HepG2 (cell line): ENCODE measurements around the gene TMEM151A. TPM values are rescaled to one million over a fixed set of nuclear protein-coding genes. Genes with fewer than 3 reads are reported as not detected.

Experiments
- AFF4 ChIP-seq: sonication (generic); formaldehyde crosslinking; IDR thresholded peaks from 2 replicates; pipeline ENCODE4 v1.4.0; 2020; ENCODE audit warnings: missing genetic modification reagents
- ATF7 ChIP-seq, 2 experiments: fragments of 450-650 bp in 1 of 2; sonication (generic) in 1 of 2; formaldehyde crosslinking in 1 of 2; IDR thresholded peaks; 2 replicates each; pipeline versions ENCODE4 v1.4.0 to v1.6.1; 2016 to 2020; ENCODE audit warnings: antibody characterized with exemption in 1 of 2, mild to moderate bottlenecking in 1 of 2, missing genetic modification reagents in 1 of 2
- FOXK1 ChIP-seq: sonication (generic); formaldehyde crosslinking; IDR thresholded peaks from 2 replicates; pipeline ENCODE4 v1.4.0; 2020; ENCODE audit warnings: low read depth, missing genetic modification reagents, borderline replicate concordance
- GFI1 ChIP-seq: sonication (generic); formaldehyde crosslinking; IDR thresholded peaks from 2 replicates; pipeline ENCODE4 v1.5.0; 2020; ENCODE audit warnings: missing genetic modification reagents, mild to moderate bottlenecking, borderline replicate concordance
- HDAC1 ChIP-seq: sonication (generic); formaldehyde crosslinking; IDR thresholded peaks from 2 replicates; pipeline ENCODE4 v1.5.1; 2020; ENCODE audit warnings: mild to moderate bottlenecking, missing genetic modification reagents
- HMGA1 ChIP-seq: sonication (generic); formaldehyde crosslinking; conservative IDR thresholded peaks from 2 replicates; pipeline ENCODE4 v1.4.0; 2020; ENCODE audit warnings: missing genetic modification reagents
- NFE2L2 ChIP-seq: fragments of 150-350 bp; IDR thresholded peaks from 2 replicates; pipeline ENCODE4 v1.6.1; 2014; ENCODE audit warnings: low read length
- NR2F6 ChIP-seq, 2 experiments: IDR thresholded peaks; 2 replicates each; pipeline ENCODE4 v1.6.1; 2016; ENCODE audit warnings: antibody characterized with exemption in 1 of 2, mild to moderate bottlenecking in 1 of 2
- RFX3 ChIP-seq: IDR thresholded peaks from 2 replicates; pipeline ENCODE4 v1.6.1; 2016; ENCODE audit warnings: missing biosample characterization, missing genetic modification reagents
- SAFB2 ChIP-seq: sonication (generic); formaldehyde crosslinking; IDR thresholded peaks from 2 replicates; pipeline ENCODE4 v1.5.1; 2020; ENCODE audit warnings: missing genetic modification reagents, low read depth, mild to moderate bottlenecking, borderline replicate concordance
- SATB2 ChIP-seq: sonication (generic); formaldehyde crosslinking; IDR thresholded peaks from 2 replicates; pipeline ENCODE4 v1.5.0; 2020; ENCODE audit warnings: missing genetic modification reagents
- SNAPC2 ChIP-seq: sonication (generic); formaldehyde crosslinking; IDR thresholded peaks from 2 replicates; pipeline ENCODE4 v1.8.1; 2022; ENCODE audit warnings: mild to moderate bottlenecking, missing genetic modification reagents
- SNAPC4 ChIP-seq: sonication (generic); formaldehyde crosslinking; IDR thresholded peaks from 2 replicates; pipeline ENCODE4 v1.4.0; 2020; ENCODE audit warnings: mild to moderate bottlenecking, missing genetic modification reagents
- SRSF1 ChIP-seq: fragments of 200-400 bp; formaldehyde crosslinking; optimal IDR thresholded peaks from 2 replicates; pipeline ENCODE3; 2017; ENCODE audit warnings: mild to moderate bottlenecking, low read depth, low read length, moderate library complexity
- ZNF326 ChIP-seq: sonication (generic); formaldehyde crosslinking; IDR thresholded peaks from 2 replicates; pipeline ENCODE4 v1.4.0; 2020; ENCODE audit warnings: missing genetic modification reagents, borderline replicate concordance
- ZNF451 ChIP-seq: sonication (generic); formaldehyde crosslinking; IDR thresholded peaks from 2 replicates; pipeline ENCODE4 v1.5.0; 2020; ENCODE audit warnings: mild to moderate bottlenecking, missing genetic modification reagents
- ZNF747 ChIP-seq: sonication (generic); formaldehyde crosslinking; IDR thresholded peaks from 2 replicates; pipeline ENCODE4 v1.8.1; 2023; ENCODE audit warnings: missing genetic modification reagents, mild to moderate bottlenecking, borderline replicate concordance
- ZNF891 ChIP-seq: sonication (generic); formaldehyde crosslinking; IDR thresholded peaks from 2 replicates; pipeline ENCODE4 v1.5.0; 2020; ENCODE audit warnings: mild to moderate bottlenecking, missing genetic modification reagents
- polyA plus RNA-seq, 8 experiments: library from polyadenylated mRNA; depleted of rRNA in 3 of 8; stranded (reverse) in 7 of 8; unstranded in 1 of 8; fragments of >200 nt; fragmentation: Illumina TruSeq in 4 of 8; extraction: Trizol in 4 of 8; gene quantifications; 2 replicates each; pipeline versions ENCODE4 v1.2.1 to v1.2.3, GENCODE V29; 2011 to 2016; ENCODE audit warnings: low read depth in 4 of 8, missing spikeins in 1 of 8, mixed read lengths in 1 of 8; ENCODE audit not compliant: insufficient read depth in 1 of 8
- total RNA-seq, 5 experiments: library from RNA; depleted of rRNA; stranded (reverse); fragments of >200 nt; fragmentation: Illumina TruSeq; extraction: Trizol; gene quantifications; 2 replicates each; pipeline ENCODE4 v1.2.3, GENCODE V29; 2016; ENCODE audit warnings: low read depth in 1 of 5
- TF ChIP-seq, protein P1 (sequence below): IDR thresholded peaks from 2 replicates; pipeline ENCODE4 v1.6.1; 2016

The TMEM151A gene
- total and polyA plus RNA-seq, 2 of the 13 experiments (the other 11 are each of a cell fraction or from before 2014, with no cell fraction given): 0.18 to 0.33 TPM

GRCh38 chr11:66344550-66345315 lies 53.0 kb downstream of the TMEM151A start, which contains the start of gene BRMS1 (continued):
- no peak for TF ChIP-seq HMGA1
- peak; percentile 72 for TF ChIP-seq ZNF451 (CRISPR knock-in tag)
- no peak for TF ChIP-seq NFE2L2
- TF ChIP-seq SATB2: peak; percentile 49; the same call in 1 of the 2 replicates
- peak; percentile 79 for TF ChIP-seq SNAPC2 (CRISPR knock-in tag)
- TF ChIP-seq FOXK1 (CRISPR knock-in tag): peak; percentile 88
- peak; percentile 92 for TF ChIP-seq GFI1 (CRISPR knock-in tag)
- 0 out of 2 replicates have a peak, but pooled peaks have one; percentile 48 for TF ChIP-seq SAFB2 (CRISPR knock-in tag)
- no peak for TF ChIP-seq ATF7 (IDR thresholded peaks at IDR 0.05)
- TF ChIP-seq ATF7 (CRISPR knock-in tag; IDR thresholded peaks at IDR 0.05): no peak
- TF ChIP-seq SRSF1: peak; percentile 63
- no peak; the same call in 1 of the 2 replicates for TF ChIP-seq ZNF747 (CRISPR knock-in tag)
- no peak for TF ChIP-seq AFF4
- TF ChIP-seq HDAC1 (CRISPR knock-in tag): peak; percentile 99
- no peak for TF ChIP-seq SNAPC4 (CRISPR knock-in tag)
- TF ChIP-seq ZNF891 (CRISPR knock-in tag): peak; percentile 92; the same call in 1 of the 2 replicates
- no peak for TF ChIP-seq NR2F6 (IDR thresholded peaks at IDR 0.05)
- TF ChIP-seq NR2F6 (CRISPR knock-in tag; IDR thresholded peaks at IDR 0.05): 0 out of 2 replicates have a peak, but pooled peaks have one; percentile 21
- TF ChIP-seq RFX3 (CRISPR knock-in tag): peak; percentile 85
- TF ChIP-seq, protein P1, sequence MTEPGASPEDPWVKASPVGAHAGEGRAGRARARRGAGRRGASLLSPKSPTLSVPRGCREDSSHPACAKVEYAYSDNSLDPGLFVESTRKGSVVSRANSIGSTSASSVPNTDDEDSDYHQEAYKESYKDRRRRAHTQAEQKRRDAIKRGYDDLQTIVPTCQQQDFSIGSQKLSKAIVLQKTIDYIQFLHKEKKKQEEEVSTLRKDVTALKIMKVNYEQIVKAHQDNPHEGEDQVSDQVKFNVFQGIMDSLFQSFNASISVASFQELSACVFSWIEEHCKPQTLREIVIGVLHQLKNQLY (CRISPR knock-in tag): peak; percentile 57; the same call in 1 of the 2 replicates
- TF ChIP-seq ZNF326 (CRISPR knock-in tag): 0 out of 2 replicates have a peak, but pooled peaks have one; percentile 46
